SU-DHL-6 (cell line): ENCODE measurements around the gene LHX2.

Source experiments
- H2AFZ ChIP-seq: fragments of 200-600 bp; sonication (generic); 2 replicates; pipeline ENCODE4 v1.6.1; 2014; ENCODE audit warnings: low read depth, mild to moderate bottlenecking, moderate library complexity, mixed read lengths, antibody characterized with exemption, low read length; ENCODE audit not compliant: severe bottlenecking
- H3F3A ChIP-seq: fragments of 200-600 bp; shearing (Covaris generic); 2 replicates; pipeline ENCODE4 v1.6.0; 2016; ENCODE audit warnings: antibody characterized with exemption, mild to moderate bottlenecking; ENCODE audit not compliant: insufficient read depth
- H3K27ac ChIP-seq: fragments of 200-600 bp; sonication (generic); 2 replicates; pipeline ENCODE4 v1.5.1; 2016; ENCODE audit warnings: low read depth, mild to moderate bottlenecking, low read length, moderate library complexity, mixed read lengths
- H3K27me3 ChIP-seq: fragments of 200-600 bp; sonication (generic), shearing (Covaris generic); 2 replicates; pipeline ENCODE4 v1.6.0; 2014; ENCODE audit warnings: mild to moderate bottlenecking, low read length
- H3K36me3 ChIP-seq: fragments of 200-600 bp; sonication (generic); 2 replicates; pipeline ENCODE4 v1.6.1; 2014; ENCODE audit warnings: mild to moderate bottlenecking, low read length, mixed read lengths
- H3K4me2 ChIP-seq: fragments of 300-600, 200-600 bp; shearing (Covaris generic), sonication (generic); 2 replicates; pipeline ENCODE4 v1.6.0; 2014; ENCODE audit warnings: low read length, low read depth, mild to moderate bottlenecking; ENCODE audit not compliant: poor library complexity, severe bottlenecking
- H3K4me3 ChIP-seq: fragments of 200-600 bp; sonication (generic); 2 replicates; pipeline ENCODE4 v1.5.1; 2014; ENCODE audit warnings: antibody characterized with exemption, low read length, mild to moderate bottlenecking, mixed read lengths; ENCODE audit not compliant: insufficient read depth, poor library complexity, severe bottlenecking
- H3K79me2 ChIP-seq: fragments of 200-600 bp; sonication (generic); 2 replicates; pipeline ENCODE4 v1.6.1; 2014; ENCODE audit warnings: mild to moderate bottlenecking, low read length, moderate library complexity; ENCODE audit not compliant: insufficient read depth
- H3K9ac ChIP-seq: fragments of 200-600 bp; sonication (generic); 2 replicates; pipeline ENCODE4 v1.7.0; 2014; ENCODE audit warnings: mild to moderate bottlenecking, low read length
- H3K9me2 ChIP-seq: fragments of 200-600 bp; sonication (generic); replicated peaks from 2 replicates; pipeline ENCODE4 v1.6.1; 2014; ENCODE audit warnings: low read length; ENCODE audit not compliant: insufficient read depth
- H3K9me3 ChIP-seq: fragments of 200-600 bp; sonication (generic); 2 replicates; pipeline ENCODE4 v1.6.1; 2014; ENCODE audit warnings: low read length, mixed read lengths; ENCODE audit not compliant: insufficient read depth
- H4K20me1 ChIP-seq: fragments of 200-600 bp; sonication (generic); 2 replicates; pipeline ENCODE4 v1.6.1; 2014; ENCODE audit warnings: low read depth, mild to moderate bottlenecking, antibody characterized with exemption, low read length, moderate library complexity, mixed read lengths
- CTCF ChIP-seq: fragments of 200-600 bp; sonication (generic); IDR thresholded peaks from one replicate; pipeline ENCODE4 v1.5.1; 2017; ENCODE audit warnings: antibody characterized with exemption, mild to moderate bottlenecking, low read length, moderate library complexity; ENCODE audit not compliant: insufficient read depth, poor library complexity, severe bottlenecking
- EZH2phosphoT487 ChIP-seq: fragments of 200-600 bp; sonication (generic), shearing (Covaris generic); conservative IDR thresholded peaks from 2 replicates; pipeline ENCODE4 v1.6.1; 2018; ENCODE audit warnings: mild to moderate bottlenecking, antibody characterized with exemption, low read length, moderate library complexity, mixed read lengths

LHX2 gene

GRCh38 chr9:124011460-124012301 lies at the start of gene LHX2:
TSS of gene LHX2 (plus strand) at chr9:124011768. CDS start at chr9:124012349, 581 bp downstream.
- Histone ChIP-seq H3K4me2 (no peak within 1 kb of the TSS), H3K9ac (no peak within 1 kb of the TSS), H2AFZ (no peak within 1 kb of the TSS), H3K36me3 (no peaks in the 10 kb centered on the region), H3F3A (no peaks in the 10 kb centered on the region), H3K4me3 (no peak within 1 kb of the TSS), H3K27me3 (no peaks in the 10 kb centered on the region), H4K20me1 (no peaks in the 10 kb centered on the region), H3K79me2 (no peaks in the 10 kb centered on the region), H3K9me2 (no peaks in the 10 kb centered on the region), H3K9me3 (no peaks in the 10 kb centered on the region), H3K27ac (no peak within 1 kb of the TSS)
- TF ChIP-seq EZH2phosphoT487 (no peak), CTCF (no peak)

GRCh38 chr9:123964761-123965160 lies 46.8 kb upstream of the LHX2 start:
- Histone ChIP-seq H3F3A (no peaks in the 10 kb centered on the region), H3K27me3 (no peaks in the 10 kb centered on the region), H3K79me2 (no peaks in the 10 kb centered on the region), H3K27ac (no peak overlapping the region), H3K4me3 (no peak overlapping the region), H3K4me2 (no peak overlapping the region), H3K9me3 (no peaks in the 10 kb centered on the region), H3K9ac (no peak overlapping the region), H3K9me2 (no peaks in the 10 kb centered on the region), H4K20me1 (no peaks in the 10 kb centered on the region), H2AFZ (no peak overlapping the region), H3K36me3 (no peaks in the 10 kb centered on the region)
- no peak for TF ChIP-seq CTCF
- TF ChIP-seq EZH2phosphoT487, result no peak

- H3K27me3 ChIP-seq, result no peaks in the 10 kb centered on the region
- no peaks in the 10 kb centered on the region for H4K20me1 ChIP-seq
- H3K27ac ChIP-seq, result no peak overlapping the region
- H3K4me3 ChIP-seq, result no peak overlapping the region
- H3K9me2 ChIP-seq, result no peaks in the 10 kb centered on the region
- no peak overlapping the region for H2AFZ ChIP-seq
- H3K4me2 ChIP-seq, result no peak overlapping the region
- no peaks in the 10 kb centered on the region for H3K36me3 ChIP-seq
- H3K9ac ChIP-seq, result no peak overlapping the region
- no peaks in the 10 kb centered on the region for H3F3A ChIP-seq
- H3K79me2 ChIP-seq, result no peaks in the 10 kb centered on the region
- TF ChIP-seq CTCF (no peak), EZH2phosphoT487 (no peak)
- no peaks in the 10 kb centered on the region for H3K9me3 ChIP-seq
Observed at GRCh38 chr9:123965801-123966686, 45.5 kb upstream of the LHX2 start.
